Transverse colon (tissue), 4 donors: ENCODE measurements around the gene SPEG. TPM values are rescaled to one million over a fixed set of nuclear protein-coding genes. Genes with fewer than 3 reads are reported as not detected.
A peak's percentile ranks its signal among the peaks of the same experiment; 100 is the strongest.

Experiments used
- DNase-seq: peaks from one replicate; pipeline ENCODE4 v3.0.0-alpha.2; 2019
- H3K27ac ChIP-seq, 4 donors: fragments of 200-600 bp; sonication (generic); 2 replicates each; pipeline ENCODE4 v1.5.1; 2016 to 2018; ENCODE audit warnings: inconsistent platforms in 4 of 4
- H3K27me3 ChIP-seq: fragments of 200-600 bp; sonication (generic); 2 replicates; pipeline ENCODE4 v1.5.1; 2017; ENCODE audit warnings: inconsistent platforms
- H3K36me3 ChIP-seq, 4 donors: fragments of 200-600 bp; sonication (generic); 2 replicates each; pipeline ENCODE4 v1.5.1; 2017 to 2019; ENCODE audit warnings: inconsistent platforms in 4 of 4
- H3K4me1 ChIP-seq, 4 donors: fragments of 200-600 bp; sonication (generic); 2 replicates each; pipeline ENCODE4 v1.5.1; 2017 to 2020; ENCODE audit warnings: inconsistent platforms in 4 of 4
- H3K4me3 ChIP-seq, 4 donors: fragments of 200-600 bp; sonication (generic); 1 replicate in 1 of 4; 2 replicates in 3 of 4; pipeline versions ENCODE4 v1.5.1 to v1.6.1; 2017 to 2019; ENCODE audit warnings: inconsistent platforms in 4 of 4
- H3K9me3 ChIP-seq, 2 donors: fragments of 200-600 bp; sonication (generic); 2 replicates each; pipeline ENCODE4 v1.5.1; 2017 to 2019; ENCODE audit warnings: inconsistent platforms in 2 of 2
- CTCF ChIP-seq, 5 experiments: fragments of 200-600 bp in 3 of 5; fragments of 450-650 bp in 2 of 5; sonication (generic) in 3 of 5; IDR thresholded peaks; 1 replicate in 2 of 5; 2 replicates in 3 of 5; pipeline ENCODE4 v1.5.1; 2016 to 2017; ENCODE audit warnings: antibody characterized with exemption in 5 of 5, inconsistent platforms in 3 of 5, mild to moderate bottlenecking in 2 of 5, moderate library complexity in 1 of 5
- EP300 ChIP-seq: sonication (generic); formaldehyde crosslinking; IDR thresholded peaks from one replicate; pipeline ENCODE4 v1.6.1; 2017; ENCODE audit warnings: antibody characterized with exemption, low read depth
- POLR2A ChIP-seq: fragments of 450-650 bp; IDR thresholded peaks from one replicate; pipeline ENCODE4 v1.6.1; 2016; ENCODE audit warnings: antibody characterized with exemption, mild to moderate bottlenecking, moderate library complexity
- POLR2AphosphoS5 ChIP-seq, 3 donors: sonication (generic); formaldehyde crosslinking; IDR thresholded peaks; one replicate each; pipeline ENCODE4 v1.6.1; 2016; ENCODE audit warnings: antibody characterized with exemption in 3 of 3
- WGBS, 2 donors: methylation state at CpG; one replicate each; pipeline ENCODE4 v1.1.5; 2018; ENCODE audit warnings: low coverage in 1 of 2; 5-methylcytosine and 5-hydroxymethylcytosine counted together
- in situ Hi-C, 4 donors: fragments of 200-750 bp; cut with MboI; loops; one replicate each; pipeline versions ENCODE4 v1.15.0 to v1.15.1; 2017; ENCODE audit warnings: low sequenced_read_pairs in 3 of 4, low pct_ligation_motif_present in 1 of 4, low pct_unique_long_range_greater_than_20kb in 1 of 4
- intact Hi-C: fragments of 100-400 bp; cut with DNase I; formaldehyde crosslinking; loops from one replicate; pipeline ENCODE4 v1.15.1; 2023; ENCODE audit warnings: low total_unique reads
- total RNA-seq, 4 donors: library from RNA; depleted of rRNA; stranded (reverse); fragments of >200 nt; gene quantifications; one replicate each; pipeline ENCODE4 v1.1.0, GENCODE V29; 2016

SPEG gene
- total RNA-seq, 4 donors from 2014 or later = 26.5 to 95.8 (median 48.5) TPM

GRCh38 chr2:219483451-219484342 is 49.1 kb downstream of the SPEG start:
- Histone ChIP-seq H3K4me3 (peak overlapping the region in 2 of 4 donors; percentile 5 to 38), H3K27me3 (peaks cover 56% of the 10 kb centered on the region), H3K9me3 (no peaks in the 10 kb centered on the region), H3K27ac (peak overlapping the region; percentile 18 to 44 (median 33)), H3K4me1 (peaks cover 0 to 19% (median 18%) of the 10 kb centered on the region in 4 donors), H3K36me3 (no peaks in the 10 kb centered on the region)
- TF ChIP-seq POLR2AphosphoS5 (IDR thresholded peaks at IDR 0.05) (no peak), EP300 (no peak)
- intact Hi-C loops (no loop called here), in situ Hi-C loops (no loop called here)
- WGBS, 2 donors = 26% methylated on average over 28 of the region's 58 CpGs; no CpG with 5 or more reads in 1 of the 2 donors
- DNase-seq = no peak

- in situ Hi-C loops = no loop called here
- intact Hi-C loops = no loop called here
- Histone ChIP-seq H3K36me3 (no peaks in the 10 kb centered on the region), H3K4me1 (peaks cover 0 to 19% (median 18%) of the 10 kb centered on the region in 4 donors), H3K27me3 (peaks cover 56% of the 10 kb centered on the region), H3K4me3 (peak overlapping the region in 2 of 4 donors; percentile 5 to 38), H3K9me3 (no peaks in the 10 kb centered on the region), H3K27ac (peak overlapping the region; percentile 18 to 44 (median 33))
- TF ChIP-seq POLR2A = no peak
- TF ChIP-seq CTCF (IDR thresholded peaks at IDR 0.05) = no peak
- TF ChIP-seq POLR2AphosphoS5 (IDR thresholded peaks at IDR 0.05) = no peak
- TF ChIP-seq EP300 = no peak
- 3% methylated on average over 56 of the region's 89 CpGs; no CpG with 5 or more reads in 1 of the 2 donors for WGBS, 2 donors
- DNase-seq = no peak
Observed at GRCh38 chr2:219484343-219485200, 49.9 kb downstream of the SPEG start.

- peak overlapping the region in 2 of 4 donors; percentile 41 to 44 for H3K27ac ChIP-seq
- in situ Hi-C loops = no loop called here
- peaks cover 0 to 19% (median 18%) of the 10 kb centered on the region in 4 donors for H3K4me1 ChIP-seq
Observed at GRCh38 chr2:219485201-219485580, 50.5 kb downstream of the SPEG start.

GRCh38 chr2:219486380-219486959 is 51.8 kb downstream of the SPEG start:
- WGBS, 2 donors = 44 to 62% methylated on average over 3 to 8 of the region's 8 CpGs
- in situ Hi-C loops (no loop called here), intact Hi-C loops (no loop called here)
- no peak for TF ChIP-seq POLR2A
- TF ChIP-seq POLR2AphosphoS5 (IDR thresholded peaks at IDR 0.05) = no peak
- no peak for TF ChIP-seq EP300
- no peak for TF ChIP-seq CTCF (IDR thresholded peaks at IDR 0.05)
- DNase-seq = no peak
- no peak overlapping the region for H3K4me3 ChIP-seq
- no peak overlapping the region for H3K27ac ChIP-seq
- peaks cover 56% of the 10 kb centered on the region for H3K27me3 ChIP-seq
- no peaks in the 10 kb centered on the region for H3K9me3 ChIP-seq
- no peaks in the 10 kb centered on the region for H3K36me3 ChIP-seq
- peaks cover 0 to 19% (median 18%) of the 10 kb centered on the region in 4 donors for H3K4me1 ChIP-seq

More at GRCh38 chr2:219485201-219485580, 50.5 kb downstream of the SPEG start:
- intact Hi-C loops = no loop called here
- no peaks in the 10 kb centered on the region for H3K36me3 ChIP-seq
- no peak overlapping the region for H3K4me3 ChIP-seq
- TF ChIP-seq POLR2A (no peak), POLR2AphosphoS5 (IDR thresholded peaks at IDR 0.05) (no peak)
- no peak for DNase-seq
- 83 to 85% methylated on average over 1 to 12 of the region's 12 CpGs for WGBS, 2 donors
- peaks cover 56% of the 10 kb centered on the region for H3K27me3 ChIP-seq
- no peaks in the 10 kb centered on the region for H3K9me3 ChIP-seq
